Renal pelvis (tissue), 4 donors: Measurements from ENCODE around the gene CAPZA1. TPM values are rescaled to one million over a fixed set of nuclear protein-coding genes. Genes with fewer than 3 reads are reported as not detected.

Experiments used
- DNase-seq: peaks from one replicate; pipeline ENCODE4 v3.0.0-alpha.2; 2013
- polyA plus RNA-seq, 3 donors: library from polyadenylated mRNA; unstranded; fragments of 120-200 nt; gene quantifications; one replicate each; pipeline ENCODE4 v1.2.1, GENCODE V29; 2013; ENCODE audit not compliant: insufficient read length in 3 of 3

CAPZA1 gene
- polyA plus RNA-seq, 3 donors = 127 to 128 (median 128) TPM

GRCh38 chr1:112711670-112712069, 92.0 kb downstream of the CAPZA1 start:
- no peak for DNase-seq

GRCh38 chr1:112712191-112712590, 92.6 kb downstream of the CAPZA1 start:
- no peak for DNase-seq

DNA sequence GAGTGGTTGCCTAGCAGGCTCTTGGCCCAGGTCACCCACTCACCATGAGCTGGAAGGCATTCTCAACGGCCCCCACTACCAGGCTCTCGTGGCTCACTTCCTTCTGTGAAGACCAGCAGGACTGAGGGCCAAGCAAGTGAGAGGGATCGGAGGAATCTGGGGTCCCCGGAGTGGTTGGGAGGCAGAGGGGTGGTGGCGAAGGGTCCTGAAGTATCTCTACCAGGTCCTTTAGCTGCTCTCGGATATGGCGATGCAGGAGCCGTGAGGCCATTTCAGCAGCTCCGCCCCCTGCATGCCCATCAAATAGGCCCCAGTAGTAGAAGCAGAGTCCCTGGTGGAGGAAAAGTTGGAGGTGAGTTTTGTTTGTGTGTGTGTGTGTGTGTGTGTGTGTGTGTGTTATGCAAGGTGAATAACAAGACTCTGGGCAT, 93.1 kb downstream of the CAPZA1 start:
- DNase-seq = no peak

DNA sequence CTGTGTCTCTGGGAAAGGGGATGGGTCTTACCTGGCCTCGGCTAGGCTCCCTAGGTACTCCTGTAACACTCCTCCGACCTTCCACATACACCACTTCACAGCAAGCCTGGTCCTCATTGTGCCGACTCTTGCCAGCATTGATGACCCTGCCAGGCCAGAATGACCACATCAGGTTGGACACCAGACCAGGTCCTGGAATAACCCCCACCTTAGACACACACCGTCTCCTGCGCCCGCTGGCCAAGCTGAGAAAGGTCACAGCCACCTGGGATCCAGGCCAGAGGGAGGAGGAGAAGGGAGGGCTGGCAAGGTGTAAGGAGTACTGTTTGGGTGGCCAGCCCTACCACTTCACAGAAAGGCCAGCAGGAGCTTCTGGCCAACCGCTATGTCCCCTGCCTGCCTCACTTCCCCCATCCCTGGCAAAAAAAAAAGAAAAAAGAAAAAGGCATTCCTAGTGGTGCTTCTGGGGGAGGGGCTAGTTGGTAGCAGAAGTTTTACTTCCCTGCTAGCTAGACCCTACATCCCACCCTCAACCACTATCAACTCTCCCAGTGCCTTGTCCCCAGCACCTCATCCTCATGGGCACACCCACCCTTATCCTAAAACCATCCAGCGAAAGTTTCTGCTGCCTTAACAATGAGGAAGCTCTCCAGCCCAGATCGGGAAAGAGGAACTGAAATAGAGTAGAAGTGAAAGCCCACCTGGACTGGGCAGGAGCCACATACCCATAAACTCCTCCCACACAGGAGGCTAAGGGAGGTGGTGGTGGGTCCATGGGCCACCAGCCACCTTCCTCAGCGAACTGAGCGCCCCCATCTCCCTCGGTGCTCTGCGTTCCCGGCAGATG, 94.1 kb downstream of the CAPZA1 start:
- DNase-seq = no peak

- DNase-seq = no peak
These were observed 95.0 kb downstream of the CAPZA1 start for GRCh38 chr1:112714313-112715263.

GRCh38 chr1:112715264-112716053, 95.8 kb downstream of the CAPZA1 start, which contains the start of gene PPM1J:
Gene PPM1J (minus strand): TSS chr1:112715332. CDS start chr1:112715301, 31 bp downstream.
- DNase-seq = peak; percentile 91

GRCh38 chr1:112716133-112716720, 96.6 kb downstream of the CAPZA1 start:
- peak; percentile 90 for DNase-seq

DNA sequence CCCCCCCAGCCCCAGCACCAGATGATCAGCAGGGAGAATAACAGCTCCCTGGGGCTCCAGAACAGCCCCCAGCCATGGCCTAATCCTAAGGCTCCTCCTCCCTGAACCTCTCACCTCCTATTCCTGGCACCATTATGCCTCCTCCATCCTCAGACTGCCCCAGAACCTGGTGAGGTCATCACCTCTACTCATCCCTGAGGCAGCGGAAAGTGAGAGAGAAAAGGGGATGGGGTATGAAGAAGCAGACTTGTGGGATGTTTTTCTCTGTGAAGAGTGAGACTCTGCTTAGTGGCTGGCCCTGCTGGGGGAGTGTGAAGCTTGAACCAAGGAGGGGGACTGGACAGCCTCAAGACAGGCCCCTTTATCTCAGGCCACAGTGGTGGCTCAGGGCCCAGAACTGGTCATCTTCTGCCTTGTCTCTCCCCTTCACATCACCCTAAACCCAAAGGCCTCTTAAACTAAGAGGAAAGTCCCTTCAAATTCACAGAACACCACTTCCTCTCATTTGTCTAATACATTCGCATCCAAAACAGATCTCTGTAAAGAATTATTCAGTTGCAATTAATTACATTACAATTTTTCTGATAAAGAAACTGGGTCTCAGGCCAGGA, 97.7 kb downstream of the CAPZA1 start:
- DNase-seq = no peak

GRCh38 chr1:112718691-112719418, 99.2 kb downstream of the CAPZA1 start:
- DNase-seq = peak; percentile 65

- no peak for DNase-seq
These were observed 100.1 kb downstream of the CAPZA1 start for GRCh38 chr1:112719706-112720105.

DNA sequence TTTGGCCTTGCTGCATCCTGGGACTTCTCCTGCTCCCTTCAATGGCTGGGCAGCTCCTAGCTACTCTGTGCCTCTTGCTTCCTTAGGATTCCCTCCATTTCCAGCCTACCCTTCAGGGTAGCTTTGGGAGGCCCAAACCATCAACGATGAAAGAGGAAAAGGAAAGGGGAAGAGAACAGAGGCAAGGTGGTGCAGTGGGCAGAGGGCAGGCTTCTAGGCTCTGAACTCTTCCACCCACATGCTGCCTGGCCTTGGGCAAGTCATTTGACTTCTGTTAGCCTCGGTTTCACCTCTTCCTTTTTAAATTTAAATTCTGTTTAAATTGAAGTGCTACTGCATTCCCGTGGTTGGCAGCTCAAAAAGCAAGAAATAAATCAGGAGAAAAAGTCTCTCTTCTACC, 101.2 kb downstream of the CAPZA1 start:
- DNase-seq = no peak

Other genes starting within 250 kb of the CAPZA1 start
- gene CTTNBP2NL, start 223.6 kb upstream of the CAPZA1 start, polyA plus RNA-seq = 10 to 100 TPM; 36.5 to 42.3 (median 42.1) TPM
- 1 to 10 TPM; 2.9 to 4.6 (median 3.3) TPM for gene WNT2B, start 110.9 kb upstream of the CAPZA1 start, polyA plus RNA-seq
- gene ST7L, start 691 bp upstream of the CAPZA1 start, polyA plus RNA-seq = 10 to 100 TPM; 23.2 to 31.6 (median 28.9) TPM
- gene MOV10, start 54.8 kb downstream of the CAPZA1 start, polyA plus RNA-seq = 10 to 100 TPM; 77.7 to 84.6 (median 81.0) TPM
- 100 to 1,000 TPM; 218 to 265 (median 230) TPM for gene RHOC, start 87.3 kb downstream of the CAPZA1 start, polyA plus RNA-seq
- gene PPM1J, start 95.5 kb downstream of the CAPZA1 start, polyA plus RNA-seq = 1 to 10 TPM; 1.3 to 2.0 (median 1.5) TPM